ENCODE data around the gene CDC45. TPM values are rescaled to one million over a fixed set of nuclear protein-coding genes. Genes with fewer than 3 reads are reported as not detected.

Gene CDC45
- total and polyA plus RNA-seq, 2 of the 13 experiments (the other 11 are each of a cell fraction or from before 2014, with no cell fraction given) = 14.4 to 36.3 TPM

- Histone ChIP-seq H3K79me2 (ENCODE audit: insufficient read depth, low read length) (no peaks in the 10 kb centered on the region), H3K9me3 (ENCODE audit: low read length) (no peaks in the 10 kb centered on the region), H3K4me1 (ENCODE audit: insufficient read depth, low read length) (no peaks in the 10 kb centered on the region), H3K4me2 (ENCODE audit: low read depth, low read length) (no peak overlapping the region), H3K27ac (ENCODE audit: extremely low read length, insufficient read depth, low read length) (no peak overlapping the region), H2AFZ (ENCODE audit: low read length) (no peak overlapping the region), H4K20me1 (ENCODE audit: insufficient read depth, low read length) (no peaks in the 10 kb centered on the region), H3K4me3 (replicated peaks in 1 of 3; ENCODE audit: insufficient read depth in 1 of 3, low read depth in 2 of 3, low read length in 3 of 3) (no peak overlapping the region), H3K36me3 (replicated peaks in 1 of 2; ENCODE audit: control insufficient read depth in 1 of 2, insufficient read depth in 2 of 2, low read length in 2 of 2) (peaks cover 36 to 93% of the 10 kb centered on the region in 2 experiments), H3K27me3 (ENCODE audit: control insufficient read depth in 1 of 2, insufficient read depth in 2 of 2, low read length in 2 of 2) (no peaks in the 10 kb centered on the region), H3K9ac (ENCODE audit: insufficient read depth, low read depth, low read length) (no peak overlapping the region)
- POLR2A ChIA-PET = no interaction called here
- in situ Hi-C loops (cut with HindIII; ENCODE audit: extremely low pct_ligation_motif_present, low pct_unique_long_range_greater_than_20kb) = no loop called here
- intact Hi-C loops (cut with micrococcal nuclease; ENCODE audit: unreplicated experiment) = no loop called here
- DNase-seq (ENCODE audit: low spot score) (no peak), ATAC-seq (no peak), FAIRE-seq (no peak)
- no TSS peak for BruUV-seq (replicated peaks)
- WGBS (ENCODE audit: low lambda C conversion rate) = 96% methylated on average over 6 of the region's 6 CpGs
- CTCF ChIA-PET (ENCODE audit: low intra/inter-chr PET ratio, low total read pairs) = no interaction called here
- TF ChIP-seq NCOA2 (CRISPR knock-in tag; IDR thresholded peaks at IDR 0.05) = no peak
- no peak for TF ChIP-seq MAFG (CRISPR knock-in tag; IDR thresholded peaks at IDR 0.05)
- no peak for TF ChIP-seq ZNF160 (CRISPR knock-in tag; IDR thresholded peaks at IDR 0.05)
- no peak for TF ChIP-seq SP140L (CRISPR knock-in tag; IDR thresholded peaks at IDR 0.05; ENCODE audit: borderline replicate concordance)
- no peak for TF ChIP-seq SETDB1 (CRISPR knock-in tag; IDR thresholded peaks at IDR 0.05; ENCODE audit: borderline replicate concordance)
- TF ChIP-seq, protein P1, sequence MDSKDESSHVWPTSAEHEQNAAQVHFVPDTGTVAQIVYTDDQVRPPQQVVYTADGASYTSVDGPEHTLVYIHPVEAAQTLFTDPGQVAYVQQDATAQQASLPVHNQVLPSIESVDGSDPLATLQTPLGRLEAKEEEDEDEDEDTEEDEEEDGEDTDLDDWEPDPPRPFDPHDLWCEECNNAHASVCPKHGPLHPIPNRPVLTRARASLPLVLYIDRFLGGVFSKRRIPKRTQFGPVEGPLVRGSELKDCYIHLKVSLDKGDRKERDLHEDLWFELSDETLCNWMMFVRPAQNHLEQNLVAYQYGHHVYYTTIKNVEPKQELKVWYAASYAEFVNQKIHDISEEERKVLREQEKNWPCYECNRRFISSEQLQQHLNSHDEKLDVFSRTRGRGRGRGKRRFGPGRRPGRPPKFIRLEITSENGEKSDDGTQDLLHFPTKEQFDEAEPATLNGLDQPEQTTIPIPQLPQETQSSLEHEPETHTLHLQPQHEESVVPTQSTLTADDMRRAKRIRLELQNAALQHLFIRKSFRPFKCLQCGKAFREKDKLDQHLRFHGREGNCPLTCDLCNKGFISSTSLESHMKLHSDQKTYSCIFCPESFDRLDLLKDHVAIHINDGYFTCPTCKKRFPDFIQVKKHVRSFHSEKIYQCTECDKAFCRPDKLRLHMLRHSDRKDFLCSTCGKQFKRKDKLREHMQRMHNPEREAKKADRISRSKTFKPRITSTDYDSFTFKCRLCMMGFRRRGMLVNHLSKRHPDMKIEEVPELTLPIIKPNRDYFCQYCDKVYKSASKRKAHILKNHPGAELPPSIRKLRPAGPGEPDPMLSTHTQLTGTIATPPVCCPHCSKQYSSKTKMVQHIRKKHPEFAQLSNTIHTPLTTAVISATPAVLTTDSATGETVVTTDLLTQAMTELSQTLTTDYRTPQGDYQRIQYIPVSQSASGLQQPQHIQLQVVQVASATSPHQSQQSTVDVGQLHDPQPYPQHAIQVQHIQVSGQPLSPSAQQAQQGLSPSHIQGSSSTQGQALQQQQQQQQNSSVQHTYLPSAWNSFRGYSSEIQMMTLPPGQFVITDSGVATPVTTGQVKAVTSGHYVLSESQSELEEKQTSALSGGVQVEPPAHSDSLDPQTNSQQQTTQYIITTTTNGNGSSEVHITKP (CRISPR knock-in tag; IDR thresholded peaks at IDR 0.05; ENCODE audit: low read depth) = no peak
- no peak for TF ChIP-seq ZNF746 (CRISPR knock-in tag; IDR thresholded peaks at IDR 0.05)
- TF ChIP-seq, protein P2, sequence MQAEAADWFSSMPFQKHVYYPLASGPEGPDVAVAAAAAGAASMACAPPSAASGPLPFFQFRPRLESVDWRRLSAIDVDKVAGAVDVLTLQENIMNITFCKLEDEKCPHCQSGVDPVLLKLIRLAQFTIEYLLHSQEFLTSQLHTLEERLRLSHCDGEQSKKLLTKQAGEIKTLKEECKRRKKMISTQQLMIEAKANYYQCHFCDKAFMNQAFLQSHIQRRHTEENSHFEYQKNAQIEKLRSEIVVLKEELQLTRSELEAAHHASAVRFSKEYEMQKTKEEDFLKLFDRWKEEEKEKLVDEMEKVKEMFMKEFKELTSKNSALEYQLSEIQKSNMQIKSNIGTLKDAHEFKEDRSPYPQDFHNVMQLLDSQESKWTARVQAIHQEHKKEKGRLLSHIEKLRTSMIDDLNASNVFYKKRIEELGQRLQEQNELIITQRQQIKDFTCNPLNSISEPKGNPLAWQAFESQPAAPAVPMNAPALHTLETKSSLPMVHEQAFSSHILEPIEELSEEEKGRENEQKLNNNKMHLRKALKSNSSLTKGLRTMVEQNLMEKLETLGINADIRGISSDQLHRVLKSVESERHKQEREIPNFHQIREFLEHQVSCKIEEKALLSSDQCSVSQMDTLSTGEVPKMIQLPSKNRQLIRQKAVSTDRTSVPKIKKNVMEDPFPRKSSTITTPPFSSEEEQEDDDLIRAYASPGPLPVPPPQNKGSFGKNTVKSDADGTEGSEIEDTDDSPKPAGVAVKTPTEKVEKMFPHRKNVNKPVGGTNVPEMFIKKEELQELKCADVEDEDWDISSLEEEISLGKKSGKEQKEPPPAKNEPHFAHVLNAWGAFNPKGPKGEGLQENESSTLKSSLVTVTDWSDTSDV (CRISPR knock-in tag; IDR thresholded peaks at IDR 0.05) = no peak
- TF ChIP-seq, protein P3, sequence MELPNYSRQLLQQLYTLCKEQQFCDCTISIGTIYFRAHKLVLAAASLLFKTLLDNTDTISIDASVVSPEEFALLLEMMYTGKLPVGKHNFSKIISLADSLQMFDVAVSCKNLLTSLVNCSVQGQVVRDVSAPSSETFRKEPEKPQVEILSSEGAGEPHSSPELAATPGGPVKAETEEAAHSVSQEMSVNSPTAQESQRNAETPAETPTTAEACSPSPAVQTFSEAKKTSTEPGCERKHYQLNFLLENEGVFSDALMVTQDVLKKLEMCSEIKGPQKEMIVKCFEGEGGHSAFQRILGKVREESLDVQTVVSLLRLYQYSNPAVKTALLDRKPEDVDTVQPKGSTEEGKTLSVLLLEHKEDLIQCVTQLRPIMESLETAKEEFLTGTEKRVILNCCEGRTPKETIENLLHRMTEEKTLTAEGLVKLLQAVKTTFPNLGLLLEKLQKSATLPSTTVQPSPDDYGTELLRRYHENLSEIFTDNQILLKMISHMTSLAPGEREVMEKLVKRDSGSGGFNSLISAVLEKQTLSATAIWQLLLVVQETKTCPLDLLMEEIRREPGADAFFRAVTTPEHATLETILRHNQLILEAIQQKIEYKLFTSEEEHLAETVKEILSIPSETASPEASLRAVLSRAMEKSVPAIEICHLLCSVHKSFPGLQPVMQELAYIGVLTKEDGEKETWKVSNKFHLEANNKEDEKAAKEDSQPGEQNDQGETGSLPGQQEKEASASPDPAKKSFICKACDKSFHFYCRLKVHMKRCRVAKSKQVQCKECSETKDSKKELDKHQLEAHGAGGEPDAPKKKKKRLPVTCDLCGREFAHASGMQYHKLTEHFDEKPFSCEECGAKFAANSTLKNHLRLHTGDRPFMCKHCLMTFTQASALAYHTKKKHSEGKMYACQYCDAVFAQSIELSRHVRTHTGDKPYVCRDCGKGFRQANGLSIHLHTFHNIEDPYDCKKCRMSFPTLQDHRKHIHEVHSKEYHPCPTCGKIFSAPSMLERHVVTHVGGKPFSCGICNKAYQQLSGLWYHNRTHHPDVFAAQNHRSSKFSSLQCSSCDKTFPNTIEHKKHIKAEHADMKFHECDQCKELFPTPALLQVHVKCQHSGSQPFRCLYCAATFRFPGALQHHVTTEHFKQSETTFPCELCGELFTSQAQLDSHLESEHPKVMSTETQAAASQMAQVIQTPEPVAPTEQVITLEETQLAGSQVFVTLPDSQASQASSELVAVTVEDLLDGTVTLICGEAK (IDR thresholded peaks at IDR 0.05) = no peak
- TF ChIP-seq, protein P3 (CRISPR knock-in tag; IDR thresholded peaks at IDR 0.05) = no peak
These were observed 11.8 kb upstream of the CDC45 start for GRCh38 chr22:19467912-19468311.

Measured in HepG2 (cell line).